Fibroblast of the aortic adventitia (primary cell): ENCODE data around the gene CEMIP. TPM values are rescaled to one million over a fixed set of nuclear protein-coding genes. Genes with fewer than 3 reads are reported as not detected.

ENCODE experiments used
- DNase-seq: peaks from one replicate; pipeline ENCODE4 v3.0.0-alpha.2; 2010; ENCODE audit warnings: low read depth
- H3K4me3 ChIP-seq: 2 replicates; pipeline ENCODE4 v1.5.1; 2011; ENCODE audit warnings: low read depth, mild to moderate bottlenecking, control low read depth, low read length, moderate library complexity
- CTCF ChIP-seq: IDR thresholded peaks from 2 replicates; pipeline ENCODE4 v1.5.1; 2011; ENCODE audit warnings: mild to moderate bottlenecking, low read length, control low read depth, inconsistent platforms; ENCODE audit not compliant: insufficient read depth
- total RNA-seq: library from RNA; depleted of rRNA; stranded (reverse); fragments of >200 nt; gene quantifications from 2 replicates; pipeline ENCODE4 v1.2.3, GENCODE V29; 2012; ENCODE audit warnings: low replicate concordance

CEMIP gene
- total RNA-seq, 1 donor, result 225 TPM

GRCh38 chr15:80861731-80862170 is 82.6 kb downstream of the CEMIP start:
- TF ChIP-seq CTCF, result no peak
- peak; percentile 56 for DNase-seq
- no peak overlapping the region for H3K4me3 ChIP-seq

- TF ChIP-seq CTCF, result no peak
- no peak for DNase-seq
- no peak overlapping the region for H3K4me3 ChIP-seq
Measured at GRCh38 chr15:80864666-80865065, 85.5 kb downstream of the CEMIP start.

GRCh38 chr15:80866936-80867335 is 87.8 kb downstream of the CEMIP start:
- DNase-seq, result no peak
- TF ChIP-seq CTCF, result no peak
- H3K4me3 ChIP-seq, result no peak overlapping the region

- TF ChIP-seq CTCF, result no peak
- no peak overlapping the region for H3K4me3 ChIP-seq
- DNase-seq, result no peak
Measured at GRCh38 chr15:80870366-80870765, 91.2 kb downstream of the CEMIP start.

GRCh38 chr15:80870893-80871292 is 91.7 kb downstream of the CEMIP start:
- peak; percentile 70 for DNase-seq
- TF ChIP-seq CTCF, result no peak
- no peak overlapping the region for H3K4me3 ChIP-seq

GRCh38 chr15:80871858-80872257 is 92.7 kb downstream of the CEMIP start:
- H3K4me3 ChIP-seq, result no peak overlapping the region
- no peak for TF ChIP-seq CTCF
- no peak for DNase-seq

GRCh38 chr15:80873366-80873952 is 94.3 kb downstream of the CEMIP start:
- DNase-seq, result no peak
- H3K4me3 ChIP-seq, result no peak overlapping the region
- TF ChIP-seq CTCF, result no peak
